Colon (tissue), 2 donors: ENCODE results near the gene SEMA3C.

ENCODE experiments used
- FAIRE-seq: peaks from 2 replicates; lab custom pipeline; 2012; peaks lifted over from hg19 to GRCh38; lab: Jason Lieb, UNC
- donor health status: control.
- donor health status: control.

Gene SEMA3C

GRCh38 chr7:80848841-80849240 lies 70.0 kb downstream of the SEMA3C start:
- no peak for FAIRE-seq

GRCh38 chr7:80847895-80848294 lies 71.0 kb downstream of the SEMA3C start:
- FAIRE-seq: no peak

- FAIRE-seq: no peak
Observed at GRCh38 chr7:80847027-80847426, 71.8 kb downstream of the SEMA3C start.

- FAIRE-seq: no peak
Observed at GRCh38 chr7:80844916-80845315, 73.9 kb downstream of the SEMA3C start.

- FAIRE-seq: no peak
Observed at GRCh38 chr7:80843018-80843677, 75.7 kb downstream of the SEMA3C start.

GRCh38 chr7:80842022-80842790 lies 76.6 kb downstream of the SEMA3C start:
- no peak for FAIRE-seq

- FAIRE-seq: no peak
Observed at GRCh38 chr7:80841423-80841955, 77.4 kb downstream of the SEMA3C start.

- no peak for FAIRE-seq
Observed at GRCh38 chr7:80840681-80841080, 78.2 kb downstream of the SEMA3C start.

- no peak for FAIRE-seq
Observed at GRCh38 chr7:80839855-80840254, 79.0 kb downstream of the SEMA3C start.

- FAIRE-seq: no peak
Observed at GRCh38 chr7:80838643-80839042, 80.2 kb downstream of the SEMA3C start.

GRCh38 chr7:80837345-80837744 lies 81.5 kb downstream of the SEMA3C start:
- FAIRE-seq: no peak

- no peak for FAIRE-seq
Observed at GRCh38 chr7:80835251-80835650, 83.6 kb downstream of the SEMA3C start.

- no peak for FAIRE-seq
Observed at GRCh38 chr7:80833289-80834268, 85.3 kb downstream of the SEMA3C start.

GRCh38 chr7:80832006-80832405 lies 86.8 kb downstream of the SEMA3C start:
- no peak for FAIRE-seq

- FAIRE-seq: no peak
Observed at GRCh38 chr7:80830584-80831285, 88.1 kb downstream of the SEMA3C start.

GRCh38 chr7:80830010-80830409 lies 88.8 kb downstream of the SEMA3C start:
- no peak for FAIRE-seq

- FAIRE-seq: no peak
Observed at GRCh38 chr7:80829527-80829926, 89.3 kb downstream of the SEMA3C start.

GRCh38 chr7:80827239-80827633 lies 91.6 kb downstream of the SEMA3C start:
- no peak for FAIRE-seq

GRCh38 chr7:80826520-80827238 lies 92.2 kb downstream of the SEMA3C start:
- no peak for FAIRE-seq

- no peak for FAIRE-seq
Observed at GRCh38 chr7:80825499-80825898, 93.4 kb downstream of the SEMA3C start.

- no peak for FAIRE-seq
Observed at GRCh38 chr7:80824253-80824652, 94.6 kb downstream of the SEMA3C start.
